K562 treated with DMSO at 1 percent for 4 hours (cell line): ENCODE measurements around the gene CCDC196. TPM values are rescaled to one million over a fixed set of nuclear protein-coding genes. Genes with fewer than 3 reads are reported as not detected.

Experiments
- total RNA-seq: library from RNA; unstranded; fragments of 300-600 nt; gene quantifications from 2 replicates; pipeline ENCODE4 v1.2.3, GENCODE V29; 2022; ENCODE audit not compliant: insufficient read depth

Gene CCDC196, protein sequence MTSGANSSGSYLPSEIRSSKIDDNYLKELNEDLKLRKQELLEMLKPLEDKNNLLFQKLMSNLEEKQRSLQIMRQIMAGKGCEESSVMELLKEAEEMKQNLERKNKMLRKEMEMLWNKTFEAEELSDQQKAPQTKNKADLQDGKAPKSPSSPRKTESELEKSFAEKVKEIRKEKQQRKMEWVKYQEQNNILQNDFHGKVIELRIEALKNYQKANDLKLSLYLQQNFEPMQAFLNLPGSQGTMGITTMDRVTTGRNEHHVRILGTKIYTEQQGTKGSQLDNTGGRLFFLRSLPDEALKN
- not detected in 2 replicates for total RNA-seq

GRCh38 chr14:66485910-66486421 lies at the start of gene CCDC196:
Gene CCDC196, plus strand, starts transcription at chr14:66486371. Its CDS starts 132 bp downstream, at chr14:66486503.

DNA sequence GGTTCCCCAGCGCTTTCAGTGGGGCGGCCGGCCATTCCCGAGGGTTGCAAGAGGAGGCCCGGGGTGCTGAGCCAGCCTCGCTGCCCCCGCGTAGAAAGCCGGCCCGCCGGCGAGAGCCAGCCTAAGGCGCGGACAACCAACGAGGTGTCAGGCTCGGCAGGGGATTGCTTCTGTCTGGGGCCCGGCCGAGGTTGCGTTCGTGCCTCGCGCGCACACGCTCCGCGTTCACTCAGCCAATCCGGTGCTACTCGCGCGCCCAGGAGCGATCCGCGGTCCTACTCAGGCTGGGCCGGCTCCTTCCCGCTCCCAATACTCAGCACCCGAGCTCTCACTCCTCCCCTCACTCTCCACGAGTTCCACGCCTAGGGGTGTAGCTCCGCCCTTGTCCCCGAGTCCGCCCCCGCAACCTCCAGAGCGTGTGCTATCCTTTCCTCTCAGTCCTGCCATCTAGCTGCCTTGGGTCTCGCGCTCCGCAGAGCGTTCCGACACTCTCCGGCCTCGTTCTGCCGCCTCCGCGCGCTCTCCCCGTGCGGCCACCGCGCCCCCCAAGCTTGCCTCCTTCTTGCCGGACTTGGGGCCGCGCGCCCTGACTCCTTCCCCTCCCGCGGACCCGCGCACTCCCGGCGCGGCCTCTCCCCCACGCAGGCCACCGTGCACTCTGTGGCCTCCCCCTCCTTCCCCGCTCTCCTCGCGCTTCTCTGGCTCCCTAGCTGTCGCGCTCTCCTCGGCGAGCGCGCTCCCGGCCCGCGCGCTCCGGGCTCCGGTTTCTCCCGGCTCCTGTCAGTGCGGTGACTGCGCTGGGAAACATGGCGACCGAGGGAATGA lies 21.8 kb downstream of the CCDC196 start, which contains the start of gene GPHN:
Gene GPHN, plus strand, starts transcription at position 426 of the 825 bp plus-strand sequence.

Other genes starting within 250 kb of the CCDC196 start
- gene GPHN, start 21.8 kb downstream of the CCDC196 start, total RNA-seq = 6.9 and 12.3 TPM in 2 replicates